Lung (tissue), 12 donors: Measurements from ENCODE around the gene NES. TPM values are rescaled to one million over a fixed set of nuclear protein-coding genes. Genes with fewer than 3 reads are reported as not detected.
A peak's percentile ranks its signal among the peaks of the same experiment; 100 is the strongest.

Experiments
- ATAC-seq: fragments of 200-7000 bp; cut with Tn5 transposase; one replicate; pipeline ENCODE4 v1.9.1; 2020; ENCODE audit warnings: moderate number of reproducible peaks; ENCODE audit not compliant: insufficient read depth, low FRiP score
- DNase-seq, 3 donors: peaks; one replicate each; pipeline ENCODE4 v3.0.0-alpha.2; 2013 to 2017
- H3K27ac ChIP-seq, 2 donors: one replicate each; pipeline ENCODE4 v1.5.1; 2013; ENCODE audit warnings: mild to moderate bottlenecking in 2 of 2, moderate library complexity in 2 of 2, control low read depth in 1 of 2, inconsistent platforms in 1 of 2, low read depth in 1 of 2, low read length in 1 of 2
- H3K27me3 ChIP-seq, 3 donors: one replicate each; pipeline ENCODE4 v1.5.1; 2013; ENCODE audit warnings: low read length in 2 of 3; ENCODE audit not compliant: control insufficient read depth in 3 of 3, insufficient read depth in 3 of 3
- H3K36me3 ChIP-seq, 4 donors: one replicate each; pipeline ENCODE4 v1.5.1; 2013; ENCODE audit warnings: low read length in 4 of 4, mild to moderate bottlenecking in 1 of 4, moderate library complexity in 1 of 4; ENCODE audit not compliant: control insufficient read depth in 4 of 4, insufficient read depth in 4 of 4
- H3K4me1 ChIP-seq, 5 donors: one replicate each; pipeline ENCODE4 v1.5.1; 2013; ENCODE audit warnings: low read length in 5 of 5, mild to moderate bottlenecking in 2 of 5, moderate library complexity in 1 of 5; ENCODE audit not compliant: control insufficient read depth in 5 of 5, insufficient read depth in 5 of 5
- H3K4me3 ChIP-seq: one replicate; pipeline ENCODE4 v1.5.1; 2013; ENCODE audit warnings: mild to moderate bottlenecking, control low read depth, moderate library complexity
- H3K9ac ChIP-seq, 2 donors: one replicate each; pipeline ENCODE4 v1.5.1; 2013; ENCODE audit warnings: low read length in 2 of 2, control low read depth in 1 of 2; ENCODE audit not compliant: insufficient read depth in 1 of 2
- H3K9me3 ChIP-seq, 4 donors: one replicate each; pipeline ENCODE4 v1.5.1; 2013; ENCODE audit warnings: low read length in 3 of 4, mild to moderate bottlenecking in 1 of 4, moderate library complexity in 1 of 4; ENCODE audit not compliant: control insufficient read depth in 4 of 4, insufficient read depth in 3 of 4
- WGBS, 2 donors: extraction: QIAGEN DNeasy Blood & Tissue Kit; methylation state at CpG; one replicate each; pipeline ENCODE4 v1.1.7; 2013; 5-methylcytosine and 5-hydroxymethylcytosine counted together
- polyA plus RNA-seq, 2 donors: library from polyadenylated mRNA; stranded (reverse); fragments of 200-250 nt; gene quantifications; one replicate each; pipeline ENCODE4 v1.2.1, GENCODE V29; 2013
- total RNA-seq, 2 donors: library from RNA; depleted of rRNA in 1 of 2; stranded (reverse); fragments of >200 nt in 1 of 2; gene quantifications; one replicate each; pipeline ENCODE4 v1.2.1, GENCODE V29; 2014 to 2021
- TF ChIP-seq, protein P1 (sequence below): IDR thresholded peaks from 2 replicates; pipeline ENCODE4 v1.5.1; 2012; ENCODE audit warnings: mild to moderate bottlenecking; ENCODE audit errors: control extremely low read depth, extremely low read depth
- donor health status: control.
- donor health status: control.
- donor health status: Bipolar disorder and iron deficiency.
- donor health status: healthy.
- donor health status: DM: yes; HTN: yes; CAD: no.

Gene NES
- total and polyA plus RNA-seq, 4 donors: 17.6 to 57.4 (median 34.2) TPM

DNA sequence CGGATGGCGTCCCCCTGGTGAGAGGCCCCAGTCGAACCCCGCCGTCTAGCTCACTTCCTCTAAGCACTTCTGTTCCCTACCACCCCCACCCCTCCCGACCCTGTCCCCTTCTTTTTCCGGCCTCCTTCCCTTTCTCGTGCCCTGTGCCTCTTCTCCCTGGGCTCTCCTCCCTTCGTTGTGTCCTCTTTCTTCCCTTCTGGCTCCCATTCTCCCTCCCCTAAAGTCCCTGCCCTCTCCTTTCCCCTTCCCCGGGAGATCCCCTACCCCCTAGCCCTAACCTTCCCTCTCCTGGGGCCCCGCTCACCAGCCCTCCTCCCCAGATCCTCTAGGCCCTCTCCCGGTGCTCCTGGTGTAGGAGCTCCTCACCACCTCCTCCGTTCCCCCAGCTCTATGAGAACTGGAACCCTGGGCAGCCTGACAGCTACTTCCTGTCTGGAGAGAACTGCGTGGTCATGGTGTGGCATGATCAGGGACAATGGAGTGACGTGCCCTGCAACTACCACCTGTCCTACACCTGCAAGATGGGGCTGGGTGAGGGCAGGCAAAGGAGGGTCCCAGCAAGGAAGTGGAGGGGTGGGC lies 19.4 kb downstream of the NES start:
- WGBS, 2 donors: 8 to 13% methylated on average over 15 of the region's 15 CpGs
- TF ChIP-seq, protein P1, sequence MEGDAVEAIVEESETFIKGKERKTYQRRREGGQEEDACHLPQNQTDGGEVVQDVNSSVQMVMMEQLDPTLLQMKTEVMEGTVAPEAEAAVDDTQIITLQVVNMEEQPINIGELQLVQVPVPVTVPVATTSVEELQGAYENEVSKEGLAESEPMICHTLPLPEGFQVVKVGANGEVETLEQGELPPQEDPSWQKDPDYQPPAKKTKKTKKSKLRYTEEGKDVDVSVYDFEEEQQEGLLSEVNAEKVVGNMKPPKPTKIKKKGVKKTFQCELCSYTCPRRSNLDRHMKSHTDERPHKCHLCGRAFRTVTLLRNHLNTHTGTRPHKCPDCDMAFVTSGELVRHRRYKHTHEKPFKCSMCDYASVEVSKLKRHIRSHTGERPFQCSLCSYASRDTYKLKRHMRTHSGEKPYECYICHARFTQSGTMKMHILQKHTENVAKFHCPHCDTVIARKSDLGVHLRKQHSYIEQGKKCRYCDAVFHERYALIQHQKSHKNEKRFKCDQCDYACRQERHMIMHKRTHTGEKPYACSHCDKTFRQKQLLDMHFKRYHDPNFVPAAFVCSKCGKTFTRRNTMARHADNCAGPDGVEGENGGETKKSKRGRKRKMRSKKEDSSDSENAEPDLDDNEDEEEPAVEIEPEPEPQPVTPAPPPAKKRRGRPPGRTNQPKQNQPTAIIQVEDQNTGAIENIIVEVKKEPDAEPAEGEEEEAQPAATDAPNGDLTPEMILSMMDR: no peak
- Histone ChIP-seq H3K27me3 (peaks cover 0 to 23% (median 0%) of the 10 kb centered on the region in 3 donors), H3K4me3 (no peak overlapping the region), H3K27ac (no peak overlapping the region), H3K4me1 (peaks cover 12 to 47% (median 13%) of the 10 kb centered on the region in 5 donors), H3K36me3 (no peaks in the 10 kb centered on the region), H3K9ac (peak overlapping the region in 1 of 2 donors; percentile 44), H3K9me3 (no peaks in the 10 kb centered on the region)
- ATAC-seq: no peak
- no peak for DNase-seq

DNA sequence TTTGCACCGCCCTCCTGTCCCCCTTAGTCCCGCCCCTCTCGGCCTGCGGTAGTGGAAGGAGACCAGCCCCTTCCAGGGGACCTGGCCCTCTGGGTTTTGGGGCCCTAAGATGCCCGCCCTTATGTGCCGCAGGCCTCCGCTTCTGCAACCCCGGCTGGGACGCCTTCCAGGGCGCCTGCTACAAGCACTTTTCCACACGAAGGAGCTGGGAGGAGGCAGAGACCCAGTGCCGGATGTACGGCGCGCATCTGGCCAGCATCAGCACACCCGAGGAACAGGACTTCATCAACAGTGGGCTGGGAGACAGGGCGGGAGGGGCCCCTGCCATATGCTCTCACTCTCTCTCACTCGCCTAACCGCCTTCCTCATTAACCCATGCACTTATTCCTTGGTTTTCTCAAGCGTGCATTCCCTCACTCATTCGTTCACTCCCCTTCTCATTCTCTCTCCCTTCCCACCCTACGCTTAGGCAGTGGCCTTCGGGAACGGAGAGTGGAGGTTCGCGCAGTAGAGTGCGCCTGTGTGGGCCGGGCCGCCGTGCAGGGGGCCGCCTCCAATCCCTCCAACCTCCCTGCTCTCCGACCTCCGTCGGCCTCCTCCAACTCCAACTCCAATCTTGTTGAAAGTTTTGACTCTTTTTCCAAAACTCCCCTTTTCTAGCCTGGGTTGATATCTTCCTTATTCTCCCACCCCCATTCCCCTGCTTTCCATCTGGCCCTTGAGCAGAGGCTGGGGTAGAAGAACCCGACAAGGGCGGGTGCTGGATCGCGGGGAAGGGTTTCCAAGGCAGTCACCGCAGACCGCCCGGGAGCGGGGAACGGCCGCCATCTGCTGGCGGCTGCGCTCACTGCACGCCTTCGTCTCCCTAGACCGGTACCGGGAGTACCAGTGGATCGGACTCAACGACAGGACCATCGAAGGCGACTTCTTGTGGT lies 20.1 kb downstream of the NES start:
- TF ChIP-seq, protein P1: peak; percentile 87
- no peak overlapping the region for H3K4me3 ChIP-seq
- DNase-seq (peak; percentile 89 to 94 (median 90)), ATAC-seq (peak; percentile 58)
- peak overlapping the region in 1 of 2 donors; percentile 44 for H3K9ac ChIP-seq
- no peak overlapping the region for H3K27ac ChIP-seq
- 2% methylated on average over 54 of the region's 54 CpGs for WGBS, 2 donors
- no peaks in the 10 kb centered on the region for H3K9me3 ChIP-seq
- H3K4me1 ChIP-seq: peaks cover 9 to 44% (median 12%) of the 10 kb centered on the region in 5 donors
- H3K27me3 ChIP-seq: peaks cover 0 to 23% (median 0%) of the 10 kb centered on the region in 3 donors
- H3K36me3 ChIP-seq: no peaks in the 10 kb centered on the region

DNA sequence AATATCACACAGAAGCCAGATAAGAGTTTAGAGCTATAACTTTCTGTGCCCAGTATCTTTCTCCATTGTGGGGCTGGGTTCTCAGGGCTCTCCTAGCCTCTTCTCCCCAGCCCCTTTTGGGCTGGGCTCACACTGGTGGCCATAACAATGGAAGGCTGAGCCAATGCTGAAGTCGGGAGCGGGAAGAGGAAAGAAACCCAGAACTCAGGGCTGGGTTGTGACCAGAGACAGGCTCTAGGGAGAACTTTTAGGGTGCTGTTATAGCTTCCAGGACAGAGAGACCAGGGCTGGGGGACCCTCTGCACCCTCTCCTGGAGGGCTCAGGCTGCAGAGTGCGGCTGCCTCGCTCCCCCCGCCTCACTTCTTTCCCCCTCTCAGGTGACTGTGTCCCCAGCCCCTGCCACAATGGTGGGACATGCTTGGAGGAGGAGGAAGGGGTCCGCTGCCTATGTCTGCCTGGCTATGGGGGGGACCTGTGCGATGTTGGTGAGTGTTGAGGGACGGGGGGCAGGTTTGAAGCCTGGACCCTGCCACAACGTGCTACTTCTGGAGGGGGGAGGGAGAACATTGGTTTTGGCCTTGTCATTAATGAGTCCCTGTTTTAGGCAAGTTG lies 21.2 kb downstream of the NES start:
- ATAC-seq (no peak), DNase-seq (no peak)
- Histone ChIP-seq H3K27me3 (peaks cover 0 to 26% (median 0%) of the 10 kb centered on the region in 3 donors), H3K4me3 (no peak overlapping the region), H3K4me1 (peaks cover 4 to 37% (median 9%) of the 10 kb centered on the region in 5 donors), H3K9ac (no peak overlapping the region), H3K36me3 (no peaks in the 10 kb centered on the region), H3K9me3 (peaks cover 0 to 2% (median 0%) of the 10 kb centered on the region in 4 donors), H3K27ac (no peak overlapping the region)
- WGBS, 2 donors: 57 to 67% methylated on average over 9 of the region's 9 CpGs
- TF ChIP-seq, protein P1: no peak
